ENCODE data around the gene GRK3.
"Not testable (repeated sequence)": the region's sequence is repeated elsewhere in the genome, so short reads cannot be mapped to it uniquely, and the experiment has no call there.

Gene GRK3

GRCh38 chr22:25570486-25570885 is 6.0 kb downstream of the GRK3 start:
- no peak for DNase-seq (ENCODE audit: low read depth in 2 of 2, low spot score in 1 of 2)

GRCh38 chr22:25571969-25572707 is 7.7 kb downstream of the GRK3 start:
- DNase-seq (ENCODE audit: low read depth in 2 of 2, low spot score in 1 of 2) = not testable (repeated sequence)

GRCh38 chr22:25572708-25573171 is 8.3 kb downstream of the GRK3 start:
- DNase-seq (ENCODE audit: low read depth in 2 of 2, low spot score in 1 of 2) = no peak

- no peak for DNase-seq (ENCODE audit: low read depth in 2 of 2, low spot score in 1 of 2)
Measured at GRCh38 chr22:25573841-25574240, 9.4 kb downstream of the GRK3 start.

- DNase-seq (ENCODE audit: low read depth in 2 of 2, low spot score in 1 of 2) = no peak
Measured at GRCh38 chr22:25574736-25575135, 10.3 kb downstream of the GRK3 start.

- not testable (repeated sequence) for DNase-seq (ENCODE audit: low read depth in 2 of 2, low spot score in 1 of 2)
Measured at GRCh38 chr22:25575674-25576392, 11.4 kb downstream of the GRK3 start.

- DNase-seq (ENCODE audit: low read depth in 2 of 2, low spot score in 1 of 2) = not testable (repeated sequence)
Measured at GRCh38 chr22:25581452-25581851, 17.0 kb downstream of the GRK3 start.

- DNase-seq (ENCODE audit: low read depth in 2 of 2, low spot score in 1 of 2) = no peak
Measured at GRCh38 chr22:25582946-25583345, 18.5 kb downstream of the GRK3 start.

GRCh38 chr22:25584993-25585392 is 20.5 kb downstream of the GRK3 start:
- DNase-seq (ENCODE audit: low read depth in 2 of 2, low spot score in 1 of 2) = not testable (repeated sequence)

GRCh38 chr22:25589664-25590063 is 25.2 kb downstream of the GRK3 start:
- DNase-seq (ENCODE audit: low read depth in 2 of 2, low spot score in 1 of 2) = not testable (repeated sequence)

- DNase-seq (ENCODE audit: low read depth in 2 of 2, low spot score in 1 of 2) = not testable (repeated sequence)
Measured at GRCh38 chr22:25593323-25593722, 28.8 kb downstream of the GRK3 start.

- DNase-seq (ENCODE audit: low read depth in 2 of 2, low spot score in 1 of 2) = no peak
Measured at GRCh38 chr22:25598609-25599008, 34.1 kb downstream of the GRK3 start.

GRCh38 chr22:25602445-25602844 is 38.0 kb downstream of the GRK3 start:
- no peak for DNase-seq (ENCODE audit: low read depth in 2 of 2, low spot score in 1 of 2)

GRCh38 chr22:25602916-25603315 is 38.4 kb downstream of the GRK3 start:
- no peak for DNase-seq (ENCODE audit: low read depth in 2 of 2, low spot score in 1 of 2)

- DNase-seq (ENCODE audit: low read depth in 2 of 2, low spot score in 1 of 2) = not testable (repeated sequence)
Measured at GRCh38 chr22:25605146-25605545, 40.7 kb downstream of the GRK3 start.

GRCh38 chr22:25605565-25605964 is 41.1 kb downstream of the GRK3 start:
- DNase-seq (ENCODE audit: low read depth in 2 of 2, low spot score in 1 of 2) = not testable (repeated sequence)

GRCh38 chr22:25611284-25611683 is 46.8 kb downstream of the GRK3 start:
- not testable (repeated sequence) for DNase-seq (ENCODE audit: low read depth in 2 of 2, low spot score in 1 of 2)

- not testable (repeated sequence) for DNase-seq (ENCODE audit: low read depth in 2 of 2, low spot score in 1 of 2)
Measured at GRCh38 chr22:25613131-25613530, 48.7 kb downstream of the GRK3 start.

- not testable (repeated sequence) for DNase-seq (ENCODE audit: low read depth in 2 of 2, low spot score in 1 of 2)
Measured at GRCh38 chr22:25613558-25613957, 49.1 kb downstream of the GRK3 start.

- DNase-seq (ENCODE audit: low read depth in 2 of 2, low spot score in 1 of 2) = not testable (repeated sequence)
Measured at GRCh38 chr22:25614791-25615190, 50.3 kb downstream of the GRK3 start.

GRCh38 chr22:25621986-25622385 is 57.5 kb downstream of the GRK3 start:
- no peak for DNase-seq (ENCODE audit: low read depth in 2 of 2, low spot score in 1 of 2)

GRCh38 chr22:25623310-25623734 is 58.8 kb downstream of the GRK3 start:
- DNase-seq (ENCODE audit: low read depth in 2 of 2, low spot score in 1 of 2) = no peak

Data from stimulated activated CD8-positive, alpha-beta memory T cell treated with anti-CD3 and anti-CD28 coated beads, Interleukin-4, amount 100 ng/mL, for 1 hour (primary cell).